MCF 10A (cell line): ENCODE results near the gene PRSS36. TPM values are rescaled to one million over a fixed set of nuclear protein-coding genes. Genes with fewer than 3 reads are reported as not detected.
"Not testable (repeated sequence)": the region's sequence is repeated elsewhere in the genome, so short reads cannot be mapped to it uniquely, and the experiment has no call there.

Source experiments
- BruUV-seq: library from RNA; stranded (reverse); fragments of 400-500 nt; replicated peaks from 2 replicates; lab custom pipeline; 2021; lab: Mats Ljungman, UMichigan
- CTCF ChIA-PET: fragments of 300-600 bp; sonication (Branson Sonifier 250); formaldehyde crosslinking; extraction: SDS; loops from one replicate; lab custom pipeline; 2021; ENCODE audit warnings: antibody characterized with exemption, inconsistent platforms; lab: Yijun Ruan, JAX
- POLR2A ChIA-PET: fragments of 300-600, 350-650 bp; sonication (Branson Sonifier 250); formaldehyde crosslinking; extraction: SDS; loops from one replicate; lab custom pipeline; 2020; ENCODE audit warnings: antibody characterized with exemption, inconsistent platforms; lab: Yijun Ruan, JAX
- DNase-seq: peaks from one replicate; pipeline ENCODE4 v3.0.0-alpha.2; 2018; ENCODE audit not compliant: unreplicated experiment
- H3K27ac Mint-ChIP-seq: one replicate; pipeline ENCODE4 v1.8.0; 2022; ENCODE audit warnings: mild to moderate bottlenecking, low read depth, mixed read lengths; ENCODE audit not compliant: unreplicated experiment
- H3K27me3 Mint-ChIP-seq: one replicate; pipeline ENCODE4 v1.8.0; 2022; ENCODE audit warnings: mixed read lengths; ENCODE audit not compliant: insufficient read depth, unreplicated experiment
- H3K36me3 Mint-ChIP-seq: one replicate; pipeline ENCODE4 v1.8.0; 2022; ENCODE audit warnings: mild to moderate bottlenecking, moderate library complexity, mixed read lengths; ENCODE audit not compliant: insufficient read depth, unreplicated experiment
- H3K4me1 Mint-ChIP-seq: one replicate; pipeline ENCODE4 v1.8.0; 2022; ENCODE audit warnings: mixed read lengths; ENCODE audit not compliant: insufficient read depth, unreplicated experiment
- H3K4me3 Mint-ChIP-seq: one replicate; pipeline ENCODE4 v1.8.0; 2022; ENCODE audit warnings: mild to moderate bottlenecking, moderate library complexity, mixed read lengths; ENCODE audit not compliant: unreplicated experiment
- H3K9me3 Mint-ChIP-seq: one replicate; pipeline ENCODE4 v1.8.0; 2022; ENCODE audit warnings: mixed read lengths; ENCODE audit not compliant: unreplicated experiment
- intact Hi-C: fragments of 100-400 bp; cut with micrococcal nuclease; formaldehyde crosslinking; loops from 2 replicates; pipeline ENCODE4 v1.14.1; 2022
- total RNA-seq: library from RNA; stranded (reverse); gene quantifications from 2 replicates; pipeline ENCODE4 v1.2.3, GENCODE V29; 2022
- TF ChIP-seq, protein P1 (sequence below): fragments of 200-600 bp; IDR thresholded peaks from one replicate; pipeline ENCODE4 v1.8.0; 2022; ENCODE audit warnings: antibody characterized with exemption, mild to moderate bottlenecking; ENCODE audit not compliant: unreplicated experiment

Gene PRSS36
- total RNA-seq, 1 experiment from 2014 or later, result 1.0 TPM

DNA sequence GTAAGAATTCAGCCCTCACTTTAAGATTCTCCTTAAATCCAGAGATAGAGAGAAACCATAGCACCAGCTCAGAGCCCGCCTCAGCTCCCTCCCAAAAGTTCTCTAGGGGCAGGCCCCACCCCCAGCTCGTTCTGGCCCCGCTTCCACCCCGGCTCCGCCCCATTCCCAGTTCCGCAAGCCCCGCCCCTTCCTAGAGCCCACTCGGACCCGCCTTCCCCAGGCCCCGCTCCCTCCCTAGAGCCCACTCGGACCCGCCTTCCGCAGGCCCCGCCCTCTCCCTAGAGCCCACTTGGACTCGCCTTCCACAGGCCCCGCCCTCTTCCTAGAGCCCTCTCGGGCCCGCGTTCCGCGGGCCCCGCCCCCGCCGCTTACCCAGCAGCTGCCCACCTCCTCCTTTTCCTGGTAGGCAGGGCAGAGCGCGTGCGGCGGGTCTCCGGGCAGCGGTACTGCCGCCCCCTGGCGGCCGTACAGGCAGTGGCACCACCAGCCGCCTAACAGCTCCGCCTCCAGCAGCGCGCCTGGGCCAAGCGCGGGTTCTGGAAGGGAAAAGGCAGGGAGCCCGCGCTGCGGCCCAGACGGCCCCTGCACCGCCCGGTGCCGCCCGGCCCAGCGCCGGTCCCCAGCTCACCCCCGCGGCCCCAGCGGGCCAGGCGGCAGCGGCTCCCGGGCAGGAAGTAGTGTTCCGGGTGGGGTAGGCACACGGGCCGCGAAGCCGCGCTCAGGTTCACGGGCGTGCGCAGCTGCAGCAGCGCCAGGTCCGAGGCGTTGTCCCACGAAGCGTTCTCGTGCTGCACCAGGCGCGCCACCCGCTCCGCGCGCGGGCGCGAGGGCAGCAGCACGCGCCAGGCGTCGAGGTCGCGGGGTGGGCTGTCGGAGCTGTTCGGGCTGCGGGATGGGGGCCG, 7.5 kb downstream of the PRSS36 start:
- no TSS peak for BruUV-seq
- POLR2A ChIA-PET, result interaction anchor here (0.6 to 3.3 kb wide), 30 partner anchors 11 to 807 kb away, joined by 3 to 76 read pairs (median 4); partner anchors contain the start of genes ARMC5, FUS, KAT8 and STX4
- Mint-ChIP-seq H3K4me1 (peaks cover 21% of the 10 kb centered on the region), H3K27ac (peak overlapping the region; percentile 91), H3K4me3 (peak overlapping the region; percentile 71), H3K9me3 (no peaks in the 10 kb centered on the region), H3K36me3 (no peaks in the 10 kb centered on the region), H3K27me3 (no peaks in the 10 kb centered on the region)
- CTCF ChIA-PET, result interaction anchor here (0.6 to 3.8 kb wide), 55 partner anchors 8 to 1308 kb away, joined by 3 to 29 read pairs (median 4); partner anchors contain the start of genes HSD3B7, KAT8, STX4 and ZNF646
- TF ChIP-seq, protein P1, sequence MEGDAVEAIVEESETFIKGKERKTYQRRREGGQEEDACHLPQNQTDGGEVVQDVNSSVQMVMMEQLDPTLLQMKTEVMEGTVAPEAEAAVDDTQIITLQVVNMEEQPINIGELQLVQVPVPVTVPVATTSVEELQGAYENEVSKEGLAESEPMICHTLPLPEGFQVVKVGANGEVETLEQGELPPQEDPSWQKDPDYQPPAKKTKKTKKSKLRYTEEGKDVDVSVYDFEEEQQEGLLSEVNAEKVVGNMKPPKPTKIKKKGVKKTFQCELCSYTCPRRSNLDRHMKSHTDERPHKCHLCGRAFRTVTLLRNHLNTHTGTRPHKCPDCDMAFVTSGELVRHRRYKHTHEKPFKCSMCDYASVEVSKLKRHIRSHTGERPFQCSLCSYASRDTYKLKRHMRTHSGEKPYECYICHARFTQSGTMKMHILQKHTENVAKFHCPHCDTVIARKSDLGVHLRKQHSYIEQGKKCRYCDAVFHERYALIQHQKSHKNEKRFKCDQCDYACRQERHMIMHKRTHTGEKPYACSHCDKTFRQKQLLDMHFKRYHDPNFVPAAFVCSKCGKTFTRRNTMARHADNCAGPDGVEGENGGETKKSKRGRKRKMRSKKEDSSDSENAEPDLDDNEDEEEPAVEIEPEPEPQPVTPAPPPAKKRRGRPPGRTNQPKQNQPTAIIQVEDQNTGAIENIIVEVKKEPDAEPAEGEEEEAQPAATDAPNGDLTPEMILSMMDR, result peak; percentile 90
- intact Hi-C loops, result loop anchor here (1.0 to 5.0 kb wide), 5 partner anchors 35 to 157 kb away; partner anchors contain the start of genes HSD3B7 and STX4
- DNase-seq, result peak; percentile 99

- intact Hi-C loops, result loop anchor here (1.0 to 5.0 kb wide), 5 partner anchors 36 to 156 kb away; partner anchors contain the start of genes HSD3B7 and STX4
- Mint-ChIP-seq H3K4me3 (peak overlapping the region; percentile 71), H3K4me1 (peaks cover 21% of the 10 kb centered on the region), H3K27me3 (no peaks in the 10 kb centered on the region), H3K9me3 (no peaks in the 10 kb centered on the region), H3K36me3 (no peaks in the 10 kb centered on the region), H3K27ac (peak overlapping the region; percentile 91)
- no peak for DNase-seq
- POLR2A ChIA-PET, result interaction anchor here (0.6 to 3.3 kb wide), 26 partner anchors 10 to 806 kb away, joined by 3 to 76 read pairs (median 5); partner anchors contain the start of genes ARMC5, FUS, KAT8 and STX4
- BruUV-seq, result no TSS peak
- TF ChIP-seq, protein P1, result no peak
- CTCF ChIA-PET, result interaction anchor here (0.6 to 3.8 kb wide), 41 partner anchors 8 to 555 kb away, joined by 3 to 29 read pairs (median 4); partner anchors contain the start of genes HSD3B7, KAT8, STX4 and ZNF646
Measured at GRCh38 chr16:31141489-31142108, 8.3 kb downstream of the PRSS36 start.

DNA sequence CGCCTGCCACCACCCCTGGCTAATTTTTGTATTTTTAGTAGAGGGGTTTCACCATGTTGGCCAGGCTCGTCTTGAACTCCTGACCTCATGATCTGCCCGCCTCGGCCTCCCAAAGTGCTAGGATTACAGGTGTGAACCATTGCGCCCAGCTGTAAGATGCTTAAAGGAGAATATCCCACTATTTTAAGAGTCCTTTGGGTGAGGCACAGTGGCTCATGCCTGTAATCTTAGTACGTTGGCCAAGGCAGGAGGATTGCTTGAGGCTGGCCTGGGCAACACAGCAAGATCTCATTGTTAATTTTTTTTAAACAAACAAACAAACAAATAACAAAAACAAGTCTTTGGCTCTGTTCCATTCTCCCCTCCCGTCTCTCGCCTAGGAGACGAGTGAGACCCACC, 8.8 kb downstream of the PRSS36 start:
- intact Hi-C loops, result loop anchor here (5.0 kb wide), 2 partner anchors 36 to 109 kb away; partner anchors contain the start of gene STX4
- H3K4me3 Mint-ChIP-seq, result peak overlapping the region; percentile 71
- H3K4me1 Mint-ChIP-seq, result peaks cover 24% of the 10 kb centered on the region
- POLR2A ChIA-PET, result interaction anchor here (0.7 to 3.4 kb wide), 13 partner anchors 10 to 321 kb away, joined by 3 to 76 read pairs (median 7); partner anchors contain the start of genes ARMC5, FUS, KAT8 and STX4
- H3K27me3 Mint-ChIP-seq, BruUV-seq, H3K36me3 Mint-ChIP-seq, H3K9me3 Mint-ChIP-seq, DNase-seq: not testable (repeated sequence)
- CTCF ChIA-PET, result interaction anchor here (0.6 to 3.8 kb wide), 8 partner anchors 12 to 302 kb away, joined by 3 to 29 read pairs (median 6); partner anchors contain the start of genes HSD3B7, KAT8 and ZNF843
- H3K27ac Mint-ChIP-seq, result peak overlapping the region; percentile 51
